ENCODE results near the gene AGMAT. TPM values are rescaled to one million over a fixed set of nuclear protein-coding genes. Genes with fewer than 3 reads are reported as not detected.

Gene AGMAT
- total and polyA plus RNA-seq, 2 of the 8 experiments (the other 6 are each of a cell fraction or from before 2014, with no cell fraction given) = 3.7 to 5.8 TPM

DNA sequence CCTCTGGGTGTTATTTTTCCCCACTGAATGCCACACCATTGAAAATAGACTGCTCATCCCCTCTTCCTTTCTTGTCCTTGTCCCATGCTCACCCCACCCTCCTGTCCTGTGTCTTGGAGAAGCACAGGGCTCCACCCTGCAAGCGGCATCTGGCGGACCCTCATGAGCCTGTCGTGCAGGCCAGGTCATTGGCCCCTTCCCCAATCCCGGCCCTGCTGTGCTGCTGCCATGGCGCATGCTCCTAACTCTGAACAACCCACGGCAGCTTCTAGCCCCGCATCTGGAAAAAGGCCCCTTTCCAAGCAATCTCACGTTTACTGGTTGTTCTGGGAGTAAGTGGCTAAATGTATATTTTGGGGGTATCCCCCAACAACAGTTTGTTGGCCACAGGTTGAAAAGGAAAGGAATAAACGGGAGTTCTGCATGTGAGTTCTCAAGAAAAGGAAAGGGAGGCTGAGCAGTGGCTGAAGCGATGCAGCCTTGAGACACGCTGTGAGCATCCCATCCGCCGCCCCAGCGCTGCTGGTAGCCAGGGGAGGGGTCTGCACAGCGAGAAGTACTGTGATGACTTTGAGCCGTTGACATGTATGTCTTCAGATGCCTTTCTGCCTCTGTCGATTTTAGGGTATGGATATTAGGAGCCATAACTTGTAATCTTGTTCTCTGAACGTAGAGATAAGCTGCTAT, 16.3 kb downstream of the AGMAT start:
- H3K27ac ChIP-seq (ENCODE audit: low read depth, low read length) = no peak overlapping the region
- H2AFZ ChIP-seq (ENCODE audit: low read length) = no peak overlapping the region
- WGBS, 2 experiments (ENCODE audit: extremely low coverage in 1 of 2, insufficient coverage in 1 of 2, insufficient read length in 1 of 2, insufficient replicate concordance in 2 of 2, low coverage in 1 of 2, low lambda C conversion rate in 2 of 2, missing lambda C conversion rate in 1 of 2) = 88% methylated on average over 18 of the region's 18 CpGs; no CpG with 5 or more reads in 1 of the 2 experiments
- no peak overlapping the region for H3K23ac ChIP-seq (ENCODE audit: insufficient read length)
- H4K91ac ChIP-seq (replicated peaks; ENCODE audit: insufficient read length, low read length) = no peak overlapping the region
- H4K20me1 ChIP-seq (replicated peaks in 1 of 2; ENCODE audit: control insufficient read depth in 1 of 2, insufficient read depth in 2 of 2, low read length in 2 of 2) = no peaks in the 10 kb centered on the region
- no peak overlapping the region for H3K56ac ChIP-seq (replicated peaks; ENCODE audit: insufficient read length, low read depth, low read length)
- H3K9me3 ChIP-seq (ENCODE audit: insufficient read depth in 2 of 2, low read depth in 1 of 2, low read length in 1 of 2) = no peaks in the 10 kb centered on the region
- H3K4me3 ChIP-seq (ENCODE audit: extremely low read depth in 1 of 4, insufficient read depth in 2 of 4, low read depth in 3 of 4, low read length in 4 of 4) = no peak overlapping the region
- ChIA-PET POLR2A (ENCODE audit: partially characterized antibody) (interaction anchor here (1.1 to 4.3 kb wide), 2 partner anchors 13 to 15 kb away, joined by 4 to 23 read pairs; no protein-coding TSS in a partner anchor), CTCF (ENCODE audit: partially characterized antibody) (interaction anchor here (0.6 to 2.0 kb wide), 3 partner anchors 11 to 810 kb away, joined by 3 to 4 read pairs (median 4); no protein-coding TSS in a partner anchor)
- no peaks in the 10 kb centered on the region for H3K27me3 ChIP-seq (replicated peaks in 1 of 4; ENCODE audit: control insufficient read depth in 3 of 4, extremely low read depth in 1 of 4, insufficient read depth in 3 of 4, low read length in 3 of 4)
- H2AK5ac ChIP-seq (ENCODE audit: low read depth, low read length) = no peak overlapping the region
- H3K79me2 ChIP-seq (ENCODE audit: control insufficient read depth in 1 of 2, insufficient read depth in 2 of 2, low read length in 2 of 2) = no peaks in the 10 kb centered on the region
- H3K4me2 ChIP-seq (ENCODE audit: insufficient read depth in 1 of 2, low read depth in 2 of 2, low read length in 2 of 2) = no peak overlapping the region
- no peaks in the 10 kb centered on the region for H3K4me1 ChIP-seq (replicated peaks in 1 of 4; ENCODE audit: control insufficient read depth in 3 of 4, insufficient read depth in 4 of 4, low read length in 3 of 4)
- no peak overlapping the region for H4K5ac ChIP-seq (ENCODE audit: insufficient read length, low read depth, low read length)
- H3K23me2 ChIP-seq (ENCODE audit: low read depth, low read length) = no peaks in the 10 kb centered on the region
- H3K79me1 ChIP-seq (ENCODE audit: low read depth, low read length) = no peaks in the 10 kb centered on the region
- TF ChIP-seq ASH2L (IDR thresholded peaks at IDR 0.05; ENCODE audit: low read length) = no peak
- no peak for TF ChIP-seq GTF2F1 (IDR thresholded peaks at IDR 0.05; ENCODE audit: borderline replicate concordance, low read depth, low read length)
- no peak for TF ChIP-seq RNF2 (IDR thresholded peaks at IDR 0.05; ENCODE audit: borderline replicate concordance, low read depth, low read length, missing control alignments, poor library complexity, severe bottlenecking)
- no peak for TF ChIP-seq SRF (IDR thresholded peaks at IDR 0.05; ENCODE audit: low read depth, low read length)
- no peak for TF ChIP-seq E2F6 (IDR thresholded peaks at IDR 0.05)
- TF ChIP-seq SIRT6 (IDR thresholded peaks at IDR 0.05; ENCODE audit: low read length) = no peak
- TF ChIP-seq KDM5A (IDR thresholded peaks at IDR 0.05; ENCODE audit: low read length) = no peak
- TF ChIP-seq SP2 (IDR thresholded peaks at IDR 0.05; ENCODE audit: low read length) = no peak
- no peak for TF ChIP-seq RBBP5 (IDR thresholded peaks at IDR 0.05; ENCODE audit: borderline replicate concordance, low read depth, low read length)
- TF ChIP-seq GABPA (IDR thresholded peaks at IDR 0.05; ENCODE audit: borderline replicate concordance, insufficient read depth, low read length) = no peak
- H3K4ac ChIP-seq (replicated peaks; ENCODE audit: insufficient read length, low read depth, low read length) = no peak overlapping the region
- H2BK5ac ChIP-seq (ENCODE audit: low read depth, low read length) = no peak overlapping the region
- H3K18ac ChIP-seq (ENCODE audit: extremely low read depth, low read length) = no peak overlapping the region
- DNase-seq (ENCODE audit: low read depth in 1 of 2, low spot score in 2 of 2) (no peak), FAIRE-seq (no peak)
- H2BK12ac ChIP-seq (ENCODE audit: low read depth, low read length) = no peak overlapping the region
- peaks cover 12 to 57% (median 37%) of the 10 kb centered on the region in 4 experiments for H3K36me3 ChIP-seq (ENCODE audit: control insufficient read depth in 2 of 4, insufficient read depth in 4 of 4, low read length in 3 of 4)
- H3K14ac ChIP-seq (ENCODE audit: insufficient read length) = no peak overlapping the region
- H2BK15ac ChIP-seq (ENCODE audit: low read length) = no peak overlapping the region
- no peak overlapping the region for H2BK120ac ChIP-seq (replicated peaks; ENCODE audit: low read depth, low read length)
- no peak overlapping the region for H3K9ac ChIP-seq (replicated peaks in 1 of 4; ENCODE audit: extremely low read depth in 1 of 4, low read depth in 3 of 4, low read length in 3 of 4)
- no peak overlapping the region for H4K8ac ChIP-seq (ENCODE audit: extremely low read depth, insufficient read depth, low read length)
- no peak overlapping the region for H2BK20ac ChIP-seq (ENCODE audit: low read length)
